ENCODE data around the gene CIB2.

CIB2 gene

DNA sequence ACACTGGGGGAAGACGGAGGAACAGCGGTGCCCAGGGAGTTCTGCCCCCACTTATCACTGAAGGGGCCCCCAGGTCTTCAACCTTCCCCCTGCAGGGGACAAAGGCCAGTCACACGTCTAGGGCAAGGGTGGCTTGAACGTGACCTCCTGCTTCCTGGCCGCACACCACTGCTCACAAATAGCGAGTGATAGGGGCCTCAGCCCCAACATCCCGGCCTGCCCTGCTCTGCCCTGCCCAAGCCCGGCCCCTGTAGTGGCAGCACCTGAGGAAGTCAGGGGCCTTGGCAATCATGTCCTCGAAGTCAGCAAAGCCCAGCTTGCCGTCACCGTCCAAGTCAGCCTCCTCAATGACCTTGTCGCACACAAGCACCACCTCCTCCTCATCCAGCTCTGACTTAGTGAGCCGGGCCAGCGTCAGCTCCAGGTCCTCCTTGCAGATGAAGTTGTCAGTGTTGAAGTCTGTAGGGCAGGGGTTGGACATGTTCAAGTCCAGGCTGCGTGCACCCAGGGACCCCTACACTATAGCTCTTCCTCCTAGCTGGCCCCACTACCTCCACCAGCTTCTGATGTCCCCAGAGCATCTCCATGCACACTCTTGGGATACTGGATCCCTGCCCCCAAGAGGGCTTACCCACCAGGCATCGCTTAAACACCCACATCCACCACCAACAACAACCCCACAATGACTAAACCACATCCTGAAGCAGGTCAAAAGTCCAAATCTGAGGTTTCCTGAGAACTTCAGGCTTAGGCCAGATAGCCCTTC lies 25.6 kb downstream of the CIB2 start:
- no peak for DNase-seq

- no peak for DNase-seq
These were observed 26.4 kb downstream of the CIB2 start for GRCh38 chr15:78104566-78105475.

DNA sequence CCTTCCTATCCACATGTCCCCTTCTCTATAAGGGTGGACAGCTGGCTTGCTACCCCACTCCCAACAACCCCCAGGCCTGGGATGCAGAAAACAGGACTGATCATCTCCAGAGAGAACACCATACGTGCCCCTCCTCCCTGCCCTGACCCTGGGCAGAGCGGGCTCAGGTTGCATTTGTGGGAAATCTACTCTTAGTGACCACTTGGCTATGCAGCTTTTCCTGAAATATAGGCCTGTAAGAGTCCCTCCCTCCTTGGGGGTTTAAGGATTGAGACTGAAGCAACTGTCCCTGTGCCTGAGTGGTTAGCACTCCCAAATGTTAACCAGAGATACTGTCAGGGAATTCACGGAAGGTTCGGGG lies 27.1 kb downstream of the CIB2 start:
- DNase-seq: no peak

GRCh38 chr15:78103406-78104118 lies 27.7 kb downstream of the CIB2 start:
- peak; percentile 65 for DNase-seq

GRCh38 chr15:78102741-78103140 lies 28.5 kb downstream of the CIB2 start:
- no peak for DNase-seq

GRCh38 chr15:78102211-78102610 lies 29.0 kb downstream of the CIB2 start:
- DNase-seq: no peak

DNA sequence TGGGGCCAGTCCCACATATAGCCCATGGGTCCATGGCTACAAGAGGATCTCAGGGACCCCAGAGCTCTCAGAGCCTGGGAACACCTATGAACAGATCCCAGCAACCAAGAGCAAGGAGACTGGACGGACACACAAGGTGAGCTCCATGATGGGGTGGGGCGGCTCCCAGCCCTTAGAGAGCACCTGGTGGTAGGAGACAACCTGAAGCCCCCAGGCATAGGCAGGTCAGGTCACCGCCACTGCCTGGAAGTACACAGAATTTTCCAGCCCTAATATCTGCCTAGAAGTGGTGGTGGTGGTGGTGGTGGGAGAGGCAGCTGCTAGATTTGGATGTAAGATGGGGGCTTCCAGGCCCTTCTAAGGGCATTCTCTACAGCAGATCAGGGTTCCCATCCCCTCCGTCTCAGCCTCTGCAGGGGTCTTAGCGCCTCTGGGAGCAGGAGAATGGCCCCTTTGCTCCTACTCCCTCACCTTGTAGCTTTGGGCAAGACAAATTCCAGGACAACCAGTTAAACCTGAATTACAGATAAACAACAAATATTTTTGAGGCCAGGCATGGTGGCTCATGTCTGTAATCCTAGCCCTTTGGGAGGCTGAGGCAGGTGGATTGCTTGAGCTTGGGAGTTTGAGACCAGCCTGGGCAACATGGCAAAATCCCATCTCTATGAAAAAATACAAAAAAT lies 29.7 kb downstream of the CIB2 start:
- no peak for DNase-seq

DNA sequence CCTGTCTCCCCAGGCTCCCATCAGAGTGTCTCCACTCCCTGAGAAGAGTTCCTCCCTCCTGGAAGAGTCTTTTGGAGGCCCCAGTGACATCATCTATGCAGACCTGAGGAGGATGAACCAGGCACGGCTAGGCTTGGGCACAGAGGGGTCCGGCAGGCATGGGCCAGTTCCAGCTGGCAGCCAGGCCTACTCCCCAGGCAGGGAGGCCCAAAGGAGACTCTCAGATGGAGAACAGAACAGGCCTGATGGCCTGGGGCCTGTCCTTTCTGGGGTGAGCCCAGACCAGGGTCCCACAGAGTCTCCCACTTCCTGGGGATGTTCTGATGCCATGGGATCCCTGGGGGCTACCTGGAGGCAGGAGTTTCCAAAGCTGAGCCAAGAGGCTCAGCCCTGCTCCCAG lies 30.4 kb downstream of the CIB2 start:
- no peak for DNase-seq

DNA sequence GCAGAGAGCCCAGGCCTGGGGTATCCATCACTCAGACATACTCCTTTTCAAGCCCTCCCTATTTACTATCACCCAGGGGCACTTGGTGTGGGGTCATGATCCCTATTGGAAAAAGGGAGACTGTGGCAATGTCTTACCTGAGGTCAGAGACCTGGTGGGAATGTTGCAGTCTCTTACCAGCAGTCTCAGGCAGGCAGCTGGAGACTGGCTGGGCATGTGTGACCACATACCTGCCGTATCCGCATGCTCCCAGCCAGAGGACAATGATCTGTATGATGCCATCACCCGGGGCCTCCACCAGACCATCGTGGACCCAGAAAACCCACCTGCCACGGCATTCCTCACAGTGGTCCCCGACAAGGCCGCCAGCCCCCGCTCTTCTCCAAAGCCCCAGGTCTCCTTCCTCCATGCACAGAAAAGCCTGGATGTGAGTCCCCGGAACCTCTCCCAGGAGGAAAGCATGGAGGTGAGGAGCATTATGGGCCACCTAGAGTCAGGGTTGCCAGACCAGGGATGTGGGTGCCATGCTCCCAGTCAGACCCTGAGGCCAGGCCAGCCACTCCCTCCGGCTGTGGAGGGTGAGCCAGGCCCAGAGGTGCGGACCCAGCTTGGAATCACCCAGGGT lies 33.0 kb downstream of the CIB2 start:
- no peak for DNase-seq

GRCh38 chr15:78097667-78098066 lies 33.6 kb downstream of the CIB2 start:
- DNase-seq: no peak

- no peak for DNase-seq
These were observed 37.8 kb downstream of the CIB2 start for GRCh38 chr15:78093242-78094020.

GRCh38 chr15:78092261-78093041 lies 38.8 kb downstream of the CIB2 start, which contains the start of gene SH2D7:
TSS of gene SH2D7 (plus strand) at chr15:78092561. CDS start at chr15:78092585, 24 bp downstream.
- DNase-seq: no peak

DNA sequence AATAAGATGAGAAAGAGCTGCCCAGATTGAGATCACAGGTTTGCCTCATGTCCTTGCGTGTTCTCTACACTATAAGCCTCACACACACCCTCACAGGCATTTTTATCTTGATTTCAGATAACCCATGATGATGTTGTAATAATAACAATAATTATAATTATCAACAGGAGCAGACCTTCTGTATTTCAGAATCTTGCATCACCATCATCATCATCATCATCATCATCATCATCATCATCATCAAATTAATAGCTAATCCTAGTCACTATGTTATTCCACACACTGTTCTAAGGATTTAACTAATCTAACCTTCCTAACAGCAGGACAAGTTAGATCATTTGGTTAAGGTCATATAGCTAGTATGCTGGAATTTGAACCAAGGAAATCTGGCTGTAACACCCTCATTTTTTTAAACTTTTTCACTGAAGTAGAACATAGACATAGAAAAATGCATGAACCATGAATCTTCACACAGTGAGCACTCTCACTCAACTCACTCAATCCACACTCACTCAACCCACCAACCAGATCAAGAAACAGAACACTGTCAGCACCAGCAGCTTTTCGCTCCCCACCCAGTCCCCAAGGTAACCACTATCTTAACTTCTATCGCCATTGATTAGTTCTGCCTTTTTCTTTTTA lies 40.7 kb downstream of the CIB2 start:
- DNase-seq: no peak

GRCh38 chr15:78088773-78089080 lies 42.5 kb downstream of the CIB2 start:
- no peak for DNase-seq

- DNase-seq: no peak
These were observed 43.1 kb downstream of the CIB2 start for GRCh38 chr15:78087951-78088772.

GRCh38 chr15:78085928-78086327 lies 45.3 kb downstream of the CIB2 start:
- DNase-seq: no peak

DNA sequence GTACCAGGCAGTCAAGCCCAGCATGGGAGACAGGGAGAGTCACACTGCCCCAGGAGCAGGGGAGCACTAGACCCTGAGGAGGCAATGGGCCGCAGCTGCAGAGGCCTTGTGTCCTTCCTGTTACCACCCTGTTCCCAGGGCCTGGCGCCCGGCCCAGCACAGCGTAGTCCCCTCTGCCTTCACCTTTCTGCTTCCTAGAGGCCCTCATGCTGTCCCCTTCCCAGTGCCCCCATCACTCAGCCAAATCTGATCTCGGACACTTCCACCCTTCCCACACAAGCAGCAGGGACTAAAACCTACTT lies 46.8 kb downstream of the CIB2 start:
- DNase-seq: no peak

DNA sequence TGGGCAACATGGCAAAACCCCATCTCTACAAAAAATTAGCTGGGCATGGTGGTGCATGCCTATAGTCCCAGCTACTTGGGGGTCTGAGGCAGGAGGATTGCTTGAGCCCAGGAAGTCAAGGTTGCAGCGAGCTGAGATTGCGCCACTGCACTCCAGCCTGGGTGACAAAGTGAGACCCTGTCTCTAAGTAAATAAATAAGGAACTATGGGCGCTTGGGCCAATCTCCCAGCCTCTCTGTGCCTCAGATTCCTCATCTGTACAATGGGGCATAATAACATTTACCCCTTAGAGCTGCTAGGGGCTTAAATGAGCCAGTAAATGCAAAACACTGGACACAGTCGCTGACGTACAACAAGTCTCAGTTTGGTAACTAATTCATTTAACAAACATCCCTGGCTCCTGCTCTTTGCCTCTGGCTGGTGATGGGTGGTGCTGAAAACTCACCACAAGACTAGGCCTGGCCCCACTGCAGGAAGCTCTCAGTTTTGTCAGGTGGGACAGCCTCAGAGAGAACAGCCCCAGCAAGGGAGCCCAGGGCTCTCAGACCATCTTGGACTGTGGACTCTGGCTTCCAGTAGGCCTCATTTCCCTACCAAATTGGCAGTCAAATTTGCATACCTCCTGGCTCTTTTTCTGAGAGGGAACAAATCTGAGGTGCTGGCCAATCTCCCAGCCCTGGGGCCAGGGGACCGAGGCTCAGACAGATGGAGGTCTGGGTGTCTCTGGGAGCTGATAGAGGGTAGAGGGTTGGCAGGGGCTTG lies 47.4 kb downstream of the CIB2 start:
- no peak for DNase-seq

- no peak for DNase-seq
These were observed 48.1 kb downstream of the CIB2 start for GRCh38 chr15:78083186-78083585.
